HepG2 (cell line): ENCODE measurements around the gene LTA. TPM values are rescaled to one million over a fixed set of nuclear protein-coding genes. Genes with fewer than 3 reads are reported as not detected.

ENCODE experiments used
- ESRRA ChIP-seq: sonication (generic); formaldehyde crosslinking; IDR thresholded peaks from 2 replicates; pipeline ENCODE4 v1.5.1; 2020; ENCODE audit warnings: mild to moderate bottlenecking, low read depth, missing genetic modification reagents
- FOXA1 ChIP-seq, 2 experiments: fragments of 450-650 bp in 1 of 2; sonication (generic) in 1 of 2; formaldehyde crosslinking in 1 of 2; IDR thresholded peaks; 2 replicates each; pipeline versions ENCODE4 v1.4.0 to v1.6.1; 2016 to 2020; ENCODE audit warnings: missing genetic modification reagents in 1 of 2
- GFI1 ChIP-seq: sonication (generic); formaldehyde crosslinking; IDR thresholded peaks from 2 replicates; pipeline ENCODE4 v1.5.0; 2020; ENCODE audit warnings: missing genetic modification reagents, mild to moderate bottlenecking, borderline replicate concordance
- HNRNPH1 ChIP-seq: fragments of 200-400 bp; formaldehyde crosslinking; optimal IDR thresholded peaks from 2 replicates; pipeline ENCODE3; 2017; ENCODE audit warnings: mild to moderate bottlenecking, low read depth, low read length
- IKZF1 ChIP-seq: fragments of 450-650 bp; IDR thresholded peaks from 2 replicates; pipeline ENCODE4 v1.7.1; 2016
- KDM5A ChIP-seq: fragments of 200-600 bp; sonication (generic); IDR thresholded peaks from 2 replicates; pipeline ENCODE4 v1.7.0; 2018; ENCODE audit warnings: antibody characterized with exemption, mild to moderate bottlenecking, low read length, borderline replicate concordance
- MIER3 ChIP-seq: IDR thresholded peaks from 2 replicates; pipeline ENCODE4 v1.6.1; 2016; ENCODE audit warnings: missing compliant biosample characterization, borderline replicate concordance
- MTF2 ChIP-seq: sonication (generic); formaldehyde crosslinking; IDR thresholded peaks from 2 replicates; pipeline ENCODE4 v1.5.0; 2020; ENCODE audit warnings: missing genetic modification reagents, borderline replicate concordance
- MXD3 ChIP-seq: IDR thresholded peaks from 2 replicates; pipeline ENCODE4 v1.6.1; 2016; ENCODE audit warnings: mild to moderate bottlenecking, missing biosample characterization, missing genetic modification reagents
- NR0B2 ChIP-seq: sonication (generic); formaldehyde crosslinking; IDR thresholded peaks from 2 replicates; pipeline ENCODE4 v1.4.0; 2020; ENCODE audit warnings: mild to moderate bottlenecking, missing genetic modification reagents
- PCBP1 ChIP-seq: fragments of 200-400 bp; formaldehyde crosslinking; IDR thresholded peaks from 2 replicates; pipeline ENCODE4 v1.6.1; 2017; ENCODE audit warnings: mild to moderate bottlenecking, low read depth, low read length, borderline replicate concordance
- PHB2 ChIP-seq: fragments of 450-650 bp; IDR thresholded peaks from 2 replicates; pipeline ENCODE4 v1.6.1; 2018; ENCODE audit not compliant: partially characterized antibody
- PRPF4 ChIP-seq: fragments of 200-400 bp; formaldehyde crosslinking; IDR thresholded peaks from 2 replicates; pipeline ENCODE4 v1.6.1; 2016; ENCODE audit warnings: low read length, low read depth; ENCODE audit not compliant: poor library complexity, severe bottlenecking
- PTBP1 ChIP-seq: fragments of 200-400 bp; formaldehyde crosslinking; IDR thresholded peaks from 2 replicates; pipeline ENCODE4 v1.6.1; 2018; ENCODE audit warnings: low read length, low read depth; ENCODE audit not compliant: poor library complexity, severe bottlenecking
- RCOR2 ChIP-seq: IDR thresholded peaks from 2 replicates; pipeline ENCODE4 v1.6.1; 2016; ENCODE audit warnings: missing biosample characterization, missing genetic modification reagents
- RFX5 ChIP-seq: IDR thresholded peaks from 2 replicates; pipeline ENCODE4 v1.6.1; 2011; ENCODE audit warnings: low read depth, low read length, improper control_type of control experiment
- SNAPC5 ChIP-seq: sonication (generic); formaldehyde crosslinking; IDR thresholded peaks from 2 replicates; pipeline ENCODE4 v1.8.1; 2023; ENCODE audit warnings: mild to moderate bottlenecking, missing genetic modification reagents, borderline replicate concordance
- SOX13 ChIP-seq, 3 experiments: fragments of 450-650 bp in 1 of 3; sonication (generic) in 1 of 3; formaldehyde crosslinking in 1 of 3; IDR thresholded peaks in 2 of 3; conservative IDR thresholded peaks in 1 of 3; 2 replicates each; pipeline versions ENCODE4 v1.5.0 to v1.6.1; 2016 to 2020; ENCODE audit warnings: antibody characterized with exemption in 1 of 3, mild to moderate bottlenecking in 1 of 3, missing compliant biosample characterization in 1 of 3, missing genetic modification reagents in 1 of 3, moderate library complexity in 1 of 3
- SOX6 ChIP-seq, 2 experiments: fragments of 450-650 bp in 1 of 2; sonication (generic) in 1 of 2; formaldehyde crosslinking in 1 of 2; IDR thresholded peaks; 2 replicates each; pipeline versions ENCODE4 v1.4.0 to v1.6.1; 2017 to 2020; ENCODE audit warnings: antibody characterized with exemption in 1 of 2, mild to moderate bottlenecking in 1 of 2, missing genetic modification reagents in 1 of 2
- TERF1 ChIP-seq: sonication (generic); formaldehyde crosslinking; IDR thresholded peaks from 2 replicates; pipeline ENCODE4 v1.8.0; 2022; ENCODE audit warnings: mild to moderate bottlenecking, missing genetic modification reagents, moderate library complexity
- U2AF2 ChIP-seq: fragments of 200-400 bp; formaldehyde crosslinking; IDR thresholded peaks from 2 replicates; pipeline ENCODE4 v1.6.1; 2017; ENCODE audit warnings: low read depth, mild to moderate bottlenecking, low read length
- ZBTB21 ChIP-seq: sonication (generic); formaldehyde crosslinking; IDR thresholded peaks from 2 replicates; pipeline ENCODE4 v1.4.0; 2020; ENCODE audit warnings: missing genetic modification reagents
- ZNF441 ChIP-seq: sonication (generic); formaldehyde crosslinking; IDR thresholded peaks from 2 replicates; pipeline ENCODE4 v1.7.0; 2021; ENCODE audit warnings: missing genetic modification reagents, borderline replicate concordance
- ZNF629 ChIP-seq: sonication (generic); formaldehyde crosslinking; conservative IDR thresholded peaks from 2 replicates; pipeline ENCODE4 v1.5.0; 2020; ENCODE audit warnings: missing genetic modification reagents
- ZNF790 ChIP-seq: sonication (generic); formaldehyde crosslinking; IDR thresholded peaks from 2 replicates; pipeline ENCODE4 v1.8.0; 2022; ENCODE audit warnings: missing genetic modification reagents, mild to moderate bottlenecking, borderline replicate concordance
- ZNF839 ChIP-seq: sonication (generic); formaldehyde crosslinking; IDR thresholded peaks from 2 replicates; pipeline ENCODE4 v1.4.0; 2020; ENCODE audit warnings: missing genetic modification reagents, mild to moderate bottlenecking, borderline replicate concordance
- ZSCAN25 ChIP-seq: sonication (generic); formaldehyde crosslinking; IDR thresholded peaks from 2 replicates; pipeline ENCODE4 v1.8.0; 2022; ENCODE audit warnings: mild to moderate bottlenecking, missing genetic modification reagents
- polyA plus RNA-seq, 8 experiments: library from polyadenylated mRNA; depleted of rRNA in 3 of 8; stranded (reverse) in 7 of 8; unstranded in 1 of 8; fragments of >200 nt; fragmentation: Illumina TruSeq in 4 of 8; extraction: Trizol in 4 of 8; gene quantifications; 2 replicates each; pipeline versions ENCODE4 v1.2.1 to v1.2.3, GENCODE V29; 2011 to 2016; ENCODE audit warnings: low read depth in 4 of 8, missing spikeins in 1 of 8, mixed read lengths in 1 of 8; ENCODE audit not compliant: insufficient read depth in 1 of 8
- total RNA-seq, 5 experiments: library from RNA; depleted of rRNA; stranded (reverse); fragments of >200 nt; fragmentation: Illumina TruSeq; extraction: Trizol; gene quantifications; 2 replicates each; pipeline ENCODE4 v1.2.3, GENCODE V29; 2016; ENCODE audit warnings: low read depth in 1 of 5

LTA gene
- total and polyA plus RNA-seq, 2 of the 13 experiments (the other 11 are each of a cell fraction or from before 2014, with no cell fraction given) = 0.09 TPM; not detected in 1

- no peak for TF ChIP-seq ESRRA
- peak; percentile 89 for TF ChIP-seq ZSCAN25 (CRISPR knock-in tag)
- no peak for TF ChIP-seq PTBP1
- TF ChIP-seq SOX6 (IDR thresholded peaks at IDR 0.05) = no peak
- no peak; the same call in 1 of the 2 replicates for TF ChIP-seq SOX6 (CRISPR knock-in tag; IDR thresholded peaks at IDR 0.05)
- no peak for TF ChIP-seq ZNF790 (CRISPR knock-in tag)
- TF ChIP-seq PCBP1 = 0 out of 2 replicates have a peak, but pooled peaks have one; percentile 10
- TF ChIP-seq ZNF441 (CRISPR knock-in tag) = no peak
- TF ChIP-seq SNAPC5 (CRISPR knock-in tag) = no peak
- no peak for TF ChIP-seq ZNF629 (CRISPR knock-in tag)
- TF ChIP-seq U2AF2 = no peak
- TF ChIP-seq ZNF839 (CRISPR knock-in tag) = no peak
- TF ChIP-seq NR0B2 (CRISPR knock-in tag) = no peak
- no peak for TF ChIP-seq MXD3 (CRISPR knock-in tag)
- TF ChIP-seq RCOR2 = no peak
- TF ChIP-seq HNRNPH1 = no peak
- no peak for TF ChIP-seq PHB2
- TF ChIP-seq RFX5 = 0 out of 2 replicates have a peak, but pooled peaks have one; percentile 30
- no peak for TF ChIP-seq KDM5A
- no peak for TF ChIP-seq FOXA1 (IDR thresholded peaks at IDR 0.05)
- TF ChIP-seq FOXA1 (CRISPR knock-in tag; IDR thresholded peaks at IDR 0.05) = no peak
- TF ChIP-seq SOX13 (IDR thresholded peaks at IDR 0.05) = no peak
- no peak for TF ChIP-seq SOX13 (CRISPR knock-in tag; conservative IDR thresholded peaks at IDR 0.05 in 1 of 2, IDR thresholded peaks at IDR 0.05 in 1 of 2)
- no peak for TF ChIP-seq PRPF4
- TF ChIP-seq GFI1 (CRISPR knock-in tag) = no peak
- TF ChIP-seq TERF1 (CRISPR knock-in tag) = no peak
- TF ChIP-seq MIER3 = no peak
- TF ChIP-seq ZBTB21 (CRISPR knock-in tag) = no peak
- no peak for TF ChIP-seq IKZF1
- no peak for TF ChIP-seq MTF2
Observed at GRCh38 chr6:31546339-31546957, 25.6 kb upstream of the LTA start, which contains the start of gene ATP6V1G2 (continued).
